ENCODE results near the gene ANO3.

DNA sequence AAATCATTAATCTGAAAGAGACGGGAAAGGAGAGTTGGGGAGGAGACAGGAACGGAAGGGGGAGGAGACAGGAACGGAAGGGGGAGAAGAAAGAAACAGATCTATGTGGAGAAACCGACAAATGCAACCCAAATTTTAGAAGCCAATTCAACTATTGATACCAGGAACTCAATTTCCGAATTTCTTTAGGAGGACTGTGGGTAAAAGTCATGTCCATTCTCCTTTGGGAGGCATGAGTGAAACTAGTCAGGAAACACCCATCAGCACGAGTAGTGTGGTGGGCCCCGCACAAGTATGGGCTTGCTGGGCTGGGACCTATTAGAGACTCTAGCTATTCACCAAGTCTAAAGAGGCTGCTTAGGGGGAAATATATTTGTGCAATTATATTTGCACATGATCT is 18.1 kb downstream of the ANO3 start:
- TF ChIP-seq CTCF (conservative IDR thresholded peaks at IDR 0.05; ENCODE audit: low read depth, low read length) (no peak), CHD1 (IDR thresholded peaks at IDR 0.05; ENCODE audit: low read depth, low read length) (no peak), RAD21 (IDR thresholded peaks at IDR 0.05; ENCODE audit: low read length) (no peak), SMC3 (IDR thresholded peaks at IDR 0.05; ENCODE audit: low read depth, low read length) (no peak), FOS (IDR thresholded peaks at IDR 0.05; ENCODE audit: low read depth, low read length) (no peak), BHLHE40 (IDR thresholded peaks at IDR 0.05; ENCODE audit: low read depth, low read length) (no peak), NFE2L2 (IDR thresholded peaks at IDR 0.05; ENCODE audit: low read depth, low read length) (no peak), CEBPB (IDR thresholded peaks at IDR 0.05; ENCODE audit: low read depth, low read length) (no peak), RFX5 (IDR thresholded peaks at IDR 0.05; ENCODE audit: low read depth, low read length) (no peak)
